Measurements from ENCODE around the gene CNTN2.

DNA sequence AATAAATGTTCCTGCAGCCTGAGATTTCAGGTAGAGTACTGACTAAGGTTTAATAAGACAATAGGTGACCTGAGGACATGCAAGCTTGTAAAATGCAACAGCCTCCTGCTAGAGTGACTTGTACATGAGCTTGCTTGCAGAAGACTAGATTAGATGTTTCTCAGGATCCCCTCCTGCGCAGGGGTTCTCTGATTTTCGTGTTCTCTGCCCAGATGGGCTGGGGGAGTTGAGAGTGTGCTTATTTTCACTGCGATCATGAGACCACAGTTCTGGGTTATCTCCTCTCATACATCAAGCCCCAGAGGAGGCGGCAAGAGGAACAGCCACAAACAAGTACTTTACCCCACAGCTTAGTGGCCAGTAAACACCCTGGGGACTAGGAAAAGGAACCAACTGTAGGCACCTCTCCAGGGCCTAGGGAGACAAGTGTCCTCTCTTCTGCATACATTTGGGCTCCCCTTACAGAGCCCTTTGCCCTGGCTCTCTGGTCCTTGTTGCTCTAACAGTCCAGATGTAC, 33.3 kb downstream of the CNTN2 start:
- TF ChIP-seq, protein P1, sequence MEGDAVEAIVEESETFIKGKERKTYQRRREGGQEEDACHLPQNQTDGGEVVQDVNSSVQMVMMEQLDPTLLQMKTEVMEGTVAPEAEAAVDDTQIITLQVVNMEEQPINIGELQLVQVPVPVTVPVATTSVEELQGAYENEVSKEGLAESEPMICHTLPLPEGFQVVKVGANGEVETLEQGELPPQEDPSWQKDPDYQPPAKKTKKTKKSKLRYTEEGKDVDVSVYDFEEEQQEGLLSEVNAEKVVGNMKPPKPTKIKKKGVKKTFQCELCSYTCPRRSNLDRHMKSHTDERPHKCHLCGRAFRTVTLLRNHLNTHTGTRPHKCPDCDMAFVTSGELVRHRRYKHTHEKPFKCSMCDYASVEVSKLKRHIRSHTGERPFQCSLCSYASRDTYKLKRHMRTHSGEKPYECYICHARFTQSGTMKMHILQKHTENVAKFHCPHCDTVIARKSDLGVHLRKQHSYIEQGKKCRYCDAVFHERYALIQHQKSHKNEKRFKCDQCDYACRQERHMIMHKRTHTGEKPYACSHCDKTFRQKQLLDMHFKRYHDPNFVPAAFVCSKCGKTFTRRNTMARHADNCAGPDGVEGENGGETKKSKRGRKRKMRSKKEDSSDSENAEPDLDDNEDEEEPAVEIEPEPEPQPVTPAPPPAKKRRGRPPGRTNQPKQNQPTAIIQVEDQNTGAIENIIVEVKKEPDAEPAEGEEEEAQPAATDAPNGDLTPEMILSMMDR (IDR thresholded peaks at IDR 0.05): no peak
- TF ChIP-seq, protein P2, sequence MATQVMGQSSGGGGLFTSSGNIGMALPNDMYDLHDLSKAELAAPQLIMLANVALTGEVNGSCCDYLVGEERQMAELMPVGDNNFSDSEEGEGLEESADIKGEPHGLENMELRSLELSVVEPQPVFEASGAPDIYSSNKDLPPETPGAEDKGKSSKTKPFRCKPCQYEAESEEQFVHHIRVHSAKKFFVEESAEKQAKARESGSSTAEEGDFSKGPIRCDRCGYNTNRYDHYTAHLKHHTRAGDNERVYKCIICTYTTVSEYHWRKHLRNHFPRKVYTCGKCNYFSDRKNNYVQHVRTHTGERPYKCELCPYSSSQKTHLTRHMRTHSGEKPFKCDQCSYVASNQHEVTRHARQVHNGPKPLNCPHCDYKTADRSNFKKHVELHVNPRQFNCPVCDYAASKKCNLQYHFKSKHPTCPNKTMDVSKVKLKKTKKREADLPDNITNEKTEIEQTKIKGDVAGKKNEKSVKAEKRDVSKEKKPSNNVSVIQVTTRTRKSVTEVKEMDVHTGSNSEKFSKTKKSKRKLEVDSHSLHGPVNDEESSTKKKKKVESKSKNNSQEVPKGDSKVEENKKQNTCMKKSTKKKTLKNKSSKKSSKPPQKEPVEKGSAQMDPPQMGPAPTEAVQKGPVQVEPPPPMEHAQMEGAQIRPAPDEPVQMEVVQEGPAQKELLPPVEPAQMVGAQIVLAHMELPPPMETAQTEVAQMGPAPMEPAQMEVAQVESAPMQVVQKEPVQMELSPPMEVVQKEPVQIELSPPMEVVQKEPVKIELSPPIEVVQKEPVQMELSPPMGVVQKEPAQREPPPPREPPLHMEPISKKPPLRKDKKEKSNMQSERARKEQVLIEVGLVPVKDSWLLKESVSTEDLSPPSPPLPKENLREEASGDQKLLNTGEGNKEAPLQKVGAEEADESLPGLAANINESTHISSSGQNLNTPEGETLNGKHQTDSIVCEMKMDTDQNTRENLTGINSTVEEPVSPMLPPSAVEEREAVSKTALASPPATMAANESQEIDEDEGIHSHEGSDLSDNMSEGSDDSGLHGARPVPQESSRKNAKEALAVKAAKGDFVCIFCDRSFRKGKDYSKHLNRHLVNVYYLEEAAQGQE (IDR thresholded peaks at IDR 0.05; ENCODE audit: insufficient read depth in 1 of 2, low read depth in 2 of 2, low read length in 1 of 2): no peak
- TF ChIP-seq POLR2AphosphoS5 (IDR thresholded peaks at IDR 0.05; ENCODE audit: low read depth, low read length) (no peak), SIN3A (IDR thresholded peaks at IDR 0.05; ENCODE audit: borderline replicate concordance, insufficient read depth, low read depth, low read length) (no peak), TCF7L2 (IDR thresholded peaks at IDR 0.05; ENCODE audit: low read depth, low read length) (no peak)

Data from Panc1 (cell line).